Trophoblast cell (in vitro differentiated cells and primary cell): Measurements from ENCODE around the gene FDPS.

Source experiments
- DNase-seq, 2 donors: peaks; one replicate each; pipeline ENCODE4 v3.0.0-alpha.2; 2016
- H2AFZ ChIP-seq: 2 replicates; pipeline ENCODE4 v1.6.1; 2013; ENCODE audit warnings: low read length, moderate library complexity, mild to moderate bottlenecking; ENCODE audit not compliant: insufficient read depth, poor library complexity
- H2AK5ac ChIP-seq: 2 replicates; pipeline ENCODE4 v1.6.1; 2013; ENCODE audit warnings: mild to moderate bottlenecking, low read length
- H2BK120ac ChIP-seq: 2 replicates; pipeline ENCODE4 v1.6.1; 2013; ENCODE audit warnings: low read length, mild to moderate bottlenecking, moderate library complexity; ENCODE audit not compliant: insufficient read depth, poor library complexity
- H2BK12ac ChIP-seq: 2 replicates; pipeline ENCODE4 v1.6.1; 2013; ENCODE audit warnings: mild to moderate bottlenecking, low read length, moderate library complexity
- H2BK5ac ChIP-seq: 2 replicates; pipeline ENCODE4 v1.6.1; 2013; ENCODE audit warnings: low read length, low read depth, moderate library complexity, mild to moderate bottlenecking; ENCODE audit not compliant: poor library complexity
- H3K14ac ChIP-seq: 2 replicates; pipeline ENCODE4 v1.6.1; 2013; ENCODE audit warnings: mild to moderate bottlenecking, low read length
- H3K18ac ChIP-seq: 2 replicates; pipeline ENCODE4 v1.6.1; 2013; ENCODE audit warnings: mild to moderate bottlenecking, low read length
- H3K23ac ChIP-seq: 2 replicates; pipeline ENCODE4 v1.6.1; 2013; ENCODE audit warnings: low read length
- H3K27ac ChIP-seq: 2 replicates; pipeline ENCODE4 v1.5.1; 2013; ENCODE audit warnings: low read depth, mild to moderate bottlenecking, inconsistent platforms, low read length, moderate library complexity
- H3K27me3 ChIP-seq: 2 replicates; pipeline ENCODE4 v1.6.1; 2013; ENCODE audit warnings: inconsistent platforms, mild to moderate bottlenecking, low read length, moderate library complexity; ENCODE audit not compliant: insufficient read depth
- H3K36me3 ChIP-seq, 2 experiments: 1 replicate in 1 of 2; 2 replicates in 1 of 2; pipeline ENCODE4 v1.6.1; 2013; ENCODE audit warnings: low read length in 2 of 2, mild to moderate bottlenecking in 2 of 2, moderate library complexity in 1 of 2; ENCODE audit not compliant: insufficient read depth in 2 of 2, control insufficient read depth in 1 of 2
- H3K4ac ChIP-seq: 2 replicates; pipeline ENCODE4 v1.6.1; 2013; ENCODE audit warnings: low read depth, mild to moderate bottlenecking, low read length, moderate library complexity
- H3K4me1 ChIP-seq, 2 experiments: 1 replicate in 1 of 2; 2 replicates in 1 of 2; pipeline ENCODE4 v1.6.1; 2013; ENCODE audit warnings: low read length in 2 of 2, mild to moderate bottlenecking in 2 of 2, moderate library complexity in 1 of 2; ENCODE audit not compliant: insufficient read depth in 2 of 2, control insufficient read depth in 1 of 2
- H3K4me2 ChIP-seq: 2 replicates; pipeline ENCODE4 v1.6.1; 2013; ENCODE audit warnings: inconsistent platforms, mild to moderate bottlenecking, low read length, moderate library complexity
- H3K4me3 ChIP-seq: 2 replicates; pipeline ENCODE4 v1.5.1; 2013; ENCODE audit warnings: mild to moderate bottlenecking, low read depth, low read length, inconsistent platforms
- H3K79me1 ChIP-seq: one replicate; pipeline ENCODE4 v1.6.1; 2013; ENCODE audit warnings: low read length
- H3K79me2 ChIP-seq: 2 replicates; pipeline ENCODE4 v1.6.1; 2013; ENCODE audit warnings: low read length, mild to moderate bottlenecking; ENCODE audit not compliant: control insufficient read depth, insufficient read depth, poor library complexity
- H3K9ac ChIP-seq: 2 replicates; pipeline ENCODE4 v1.6.1; 2013; ENCODE audit warnings: mild to moderate bottlenecking, low read length
- H3K9me3 ChIP-seq: 2 replicates; pipeline ENCODE4 v1.6.1; 2013; ENCODE audit warnings: low read depth, mild to moderate bottlenecking, control low read depth, inconsistent platforms, low read length; ENCODE audit not compliant: insufficient read depth
- H4K12ac ChIP-seq: 2 replicates; pipeline ENCODE4 v1.6.1; 2013; ENCODE audit warnings: low read depth, mild to moderate bottlenecking, low read length, moderate library complexity
- H4K8ac ChIP-seq: 2 replicates; pipeline ENCODE4 v1.6.1; 2013; ENCODE audit warnings: low read depth, mild to moderate bottlenecking, low read length, moderate library complexity
- H4K91ac ChIP-seq: one replicate; pipeline ENCODE4 v1.6.1; 2013; ENCODE audit warnings: low read depth, mild to moderate bottlenecking, low read length, moderate library complexity
- WGBS: extraction: QIAGEN DNeasy Blood & Tissue Kit; methylation state at CpG from one replicate; pipeline ENCODE4 v1.1.7; 2013; ENCODE audit warnings: missing lambda C conversion rate; ENCODE audit not compliant: insufficient read length, insufficient coverage; ENCODE audit errors: extremely low coverage; 5-methylcytosine and 5-hydroxymethylcytosine counted together

Gene FDPS

GRCh38 chr1:155322953-155323728 lies 14.5 kb downstream of the FDPS start:
- no peak overlapping the region for H2AFZ ChIP-seq
- peak overlapping the region; percentile 61 for H2AK5ac ChIP-seq
- H2BK5ac ChIP-seq = peak overlapping the region; percentile 84
- peak overlapping the region; percentile 97 for H4K91ac ChIP-seq
- no peak overlapping the region for H2BK12ac ChIP-seq
- peaks cover 6 to 20% of the 10 kb centered on the region in 2 experiments for H3K4me1 ChIP-seq
- peak overlapping the region; percentile 56 for H4K12ac ChIP-seq
- peak overlapping the region; percentile 73 for H3K4ac ChIP-seq
- no peaks in the 10 kb centered on the region for H3K9me3 ChIP-seq
- H3K23ac ChIP-seq = no peak overlapping the region
- peak overlapping the region; percentile 92 for H3K27ac ChIP-seq
- peak overlapping the region; percentile 100 for H3K4me2 ChIP-seq
- peaks cover 14% of the 10 kb centered on the region for H3K79me2 ChIP-seq
- peak overlapping the region; percentile 76 for H2BK120ac ChIP-seq
- H3K27me3 ChIP-seq = no peaks in the 10 kb centered on the region
- H3K14ac ChIP-seq = peak overlapping the region; percentile 61
- H3K9ac ChIP-seq = peak overlapping the region; percentile 75
- DNase-seq = peak; percentile 93 to 94
- peaks cover 45 to 52% of the 10 kb centered on the region in 2 experiments for H3K36me3 ChIP-seq
- H3K4me3 ChIP-seq = peak overlapping the region; percentile 87
- peaks cover 18% of the 10 kb centered on the region for H3K79me1 ChIP-seq
- H4K8ac ChIP-seq = peak overlapping the region; percentile 83
- H3K18ac ChIP-seq = peak overlapping the region; percentile 79
- no CpG with 5 or more reads among the region's 58 CpGs for WGBS

DNA sequence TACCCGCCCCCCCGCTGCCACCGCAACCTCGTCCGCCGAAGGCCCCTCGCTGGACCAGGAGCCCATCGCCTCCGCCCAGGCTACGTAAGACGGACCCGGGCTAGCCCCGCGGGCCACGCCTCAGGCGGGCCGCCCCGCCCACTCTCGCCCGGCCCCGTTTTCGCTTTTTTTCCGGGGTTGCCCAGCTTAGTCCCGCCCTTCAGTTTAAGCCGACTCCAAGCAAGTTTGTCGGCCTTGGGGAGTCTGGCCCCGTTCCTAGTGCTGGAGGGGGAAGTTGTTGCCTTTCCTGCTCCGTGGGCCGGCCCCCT lies 15.0 kb downstream of the FDPS start:
- Histone ChIP-seq H3K79me2 (peaks cover 14% of the 10 kb centered on the region), H3K36me3 (peaks cover 40 to 47% of the 10 kb centered on the region in 2 experiments), H2AFZ (peak overlapping the region; percentile 77), H4K91ac (peak overlapping the region; percentile 97), H3K27me3 (no peaks in the 10 kb centered on the region), H3K4me1 (peaks cover 6 to 20% of the 10 kb centered on the region in 2 experiments), H2BK12ac (no peak overlapping the region), H3K79me1 (peaks cover 18% of the 10 kb centered on the region), H2BK5ac (peak overlapping the region; percentile 94), H3K4ac (peak overlapping the region; percentile 87), H3K4me2 (peak overlapping the region; percentile 100), H4K12ac (peak overlapping the region; percentile 96), H3K23ac (no peak overlapping the region), H2BK120ac (peak overlapping the region; percentile 81), H3K9ac (peak overlapping the region; percentile 88), H3K9me3 (no peaks in the 10 kb centered on the region), H3K18ac (peak overlapping the region; percentile 99), H3K4me3 (peak overlapping the region; percentile 87), H2AK5ac (peak overlapping the region; percentile 83), H4K8ac (peak overlapping the region; percentile 98), H3K27ac (peak overlapping the region; percentile 92), H3K14ac (peak overlapping the region; percentile 98)
- no CpG with 5 or more reads among the region's 29 CpGs for WGBS
- DNase-seq = peak; percentile 89 to 95

DNA sequence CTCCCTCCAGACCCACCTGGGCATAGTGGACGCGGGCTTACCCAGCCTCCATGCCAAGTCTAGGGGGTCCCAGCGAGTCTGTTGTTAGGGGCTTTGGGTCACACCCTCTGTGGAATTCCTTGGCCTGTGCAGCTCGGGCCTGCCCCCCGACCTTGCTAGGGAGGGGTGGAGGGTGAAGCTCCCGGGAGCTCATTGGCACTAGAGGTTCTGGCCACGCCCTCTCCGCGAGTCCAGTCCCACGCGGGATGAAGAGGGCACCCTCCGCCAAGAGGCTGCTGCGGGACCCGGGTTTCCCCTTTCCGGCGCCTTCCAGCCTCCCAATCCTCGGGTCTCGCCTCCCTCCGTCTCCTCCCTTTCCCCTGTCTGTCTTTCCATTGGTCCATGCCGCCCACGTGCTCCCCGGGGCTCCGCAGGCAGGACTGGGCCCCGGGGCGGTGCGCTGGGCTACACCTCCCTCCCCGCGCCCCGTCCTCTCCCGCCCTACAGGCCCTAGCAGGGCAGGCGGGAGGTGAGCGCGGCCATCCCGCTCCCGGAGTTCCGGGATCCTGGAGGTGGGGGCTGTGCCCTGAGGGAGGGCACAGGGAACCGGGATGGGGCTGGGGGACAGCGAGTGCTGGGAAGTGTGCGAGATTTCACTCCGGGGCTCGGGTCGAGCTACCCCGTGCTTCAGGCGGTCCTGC lies 15.5 kb downstream of the FDPS start:
- peak overlapping the region; percentile 87 for H3K4me3 ChIP-seq
- no peak overlapping the region for H2BK12ac ChIP-seq
- peak overlapping the region; percentile 87 for H3K4ac ChIP-seq
- WGBS = no CpG with 5 or more reads among the region's 44 CpGs
- peak overlapping the region; percentile 92 for H3K27ac ChIP-seq
- H3K23ac ChIP-seq = no peak overlapping the region
- no peaks in the 10 kb centered on the region for H3K9me3 ChIP-seq
- peaks cover 38 to 46% of the 10 kb centered on the region in 2 experiments for H3K36me3 ChIP-seq
- H3K4me1 ChIP-seq = peaks cover 6 to 20% of the 10 kb centered on the region in 2 experiments
- H2AK5ac ChIP-seq = peak overlapping the region; percentile 83
- H2BK120ac ChIP-seq = peak overlapping the region; percentile 81
- peak overlapping the region; percentile 98 for H3K14ac ChIP-seq
- H3K79me2 ChIP-seq = peaks cover 14% of the 10 kb centered on the region
- H3K27me3 ChIP-seq = no peaks in the 10 kb centered on the region
- peak; percentile 93 to 96 for DNase-seq
- H3K79me1 ChIP-seq = peaks cover 18% of the 10 kb centered on the region
- peak overlapping the region; percentile 100 for H3K4me2 ChIP-seq
- H4K12ac ChIP-seq = peak overlapping the region; percentile 96
- H3K9ac ChIP-seq = peak overlapping the region; percentile 88
- H2BK5ac ChIP-seq = peak overlapping the region; percentile 94
- peak overlapping the region; percentile 98 for H4K8ac ChIP-seq
- H3K18ac ChIP-seq = peak overlapping the region; percentile 99
- H4K91ac ChIP-seq = peak overlapping the region; percentile 97
- H2AFZ ChIP-seq = peak overlapping the region; percentile 77

- peaks cover 36 to 40% of the 10 kb centered on the region in 2 experiments for H3K36me3 ChIP-seq
- peak overlapping the region; percentile 85 for H4K12ac ChIP-seq
- H2BK12ac ChIP-seq = peak overlapping the region; percentile 5
- no CpG with 5 or more reads among the region's 59 CpGs for WGBS
- peak overlapping the region; percentile 90 for H4K91ac ChIP-seq
- H2BK5ac ChIP-seq = peak overlapping the region; percentile 62
- H3K4me1 ChIP-seq = peaks cover 6 to 20% of the 10 kb centered on the region in 2 experiments
- peak overlapping the region; percentile 59 for H4K8ac ChIP-seq
- H3K14ac ChIP-seq = peak overlapping the region; percentile 88
- peaks cover 14% of the 10 kb centered on the region for H3K79me2 ChIP-seq
- H3K27me3 ChIP-seq = no peaks in the 10 kb centered on the region
- H3K4me2 ChIP-seq = peak overlapping the region; percentile 100
- H3K23ac ChIP-seq = no peak overlapping the region
- peak overlapping the region; percentile 61 for H2AK5ac ChIP-seq
- H3K27ac ChIP-seq = peak overlapping the region; percentile 70
- H2BK120ac ChIP-seq = peak overlapping the region; percentile 64
- H3K9me3 ChIP-seq = no peaks in the 10 kb centered on the region
- H3K9ac ChIP-seq = peak overlapping the region; percentile 84
- H3K4me3 ChIP-seq = peak overlapping the region; percentile 79
- H3K18ac ChIP-seq = peak overlapping the region; percentile 89
- peak overlapping the region; percentile 28 for H2AFZ ChIP-seq
- peaks cover 18% of the 10 kb centered on the region for H3K79me1 ChIP-seq
- peak overlapping the region; percentile 68 for H3K4ac ChIP-seq
- peak; percentile 56 to 67 for DNase-seq
These were observed 16.3 kb downstream of the FDPS start for GRCh38 chr1:155324717-155325602.
